Measurements from ENCODE around the gene LARP4.
"Not testable (repeated sequence)": the region's sequence is repeated elsewhere in the genome, so short reads cannot be mapped to it uniquely, and the experiment has no call there.

LARP4 gene

GRCh38 chr12:50401500-50402081 is 906 bp downstream of the LARP4 start:
- DNase-seq = no peak

- no peak for DNase-seq
Measured at GRCh38 chr12:50402264-50403000, 1.7 kb downstream of the LARP4 start.

- DNase-seq = no peak
Measured at GRCh38 chr12:50403001-50403440, 2.3 kb downstream of the LARP4 start.

DNA sequence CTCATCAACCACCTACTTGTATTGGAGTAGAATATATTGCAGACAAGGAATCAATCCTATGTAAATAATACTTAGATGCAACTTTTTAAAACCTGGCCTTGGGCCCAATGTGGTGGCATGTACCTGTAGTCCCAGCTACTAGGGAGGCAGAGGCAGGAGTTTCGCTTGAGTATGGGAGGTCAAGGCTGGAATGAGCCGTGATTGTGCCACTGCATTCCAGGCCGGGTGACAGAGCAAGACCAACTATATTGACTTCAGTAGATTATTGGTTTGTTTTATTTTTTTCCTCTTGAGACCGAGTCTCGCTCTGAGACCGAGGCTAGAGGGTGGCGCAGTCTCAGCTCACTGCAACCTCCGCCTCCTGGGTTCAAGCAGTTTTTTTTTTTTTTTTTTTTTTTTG is 3.6 kb downstream of the LARP4 start:
- DNase-seq = no peak

DNA sequence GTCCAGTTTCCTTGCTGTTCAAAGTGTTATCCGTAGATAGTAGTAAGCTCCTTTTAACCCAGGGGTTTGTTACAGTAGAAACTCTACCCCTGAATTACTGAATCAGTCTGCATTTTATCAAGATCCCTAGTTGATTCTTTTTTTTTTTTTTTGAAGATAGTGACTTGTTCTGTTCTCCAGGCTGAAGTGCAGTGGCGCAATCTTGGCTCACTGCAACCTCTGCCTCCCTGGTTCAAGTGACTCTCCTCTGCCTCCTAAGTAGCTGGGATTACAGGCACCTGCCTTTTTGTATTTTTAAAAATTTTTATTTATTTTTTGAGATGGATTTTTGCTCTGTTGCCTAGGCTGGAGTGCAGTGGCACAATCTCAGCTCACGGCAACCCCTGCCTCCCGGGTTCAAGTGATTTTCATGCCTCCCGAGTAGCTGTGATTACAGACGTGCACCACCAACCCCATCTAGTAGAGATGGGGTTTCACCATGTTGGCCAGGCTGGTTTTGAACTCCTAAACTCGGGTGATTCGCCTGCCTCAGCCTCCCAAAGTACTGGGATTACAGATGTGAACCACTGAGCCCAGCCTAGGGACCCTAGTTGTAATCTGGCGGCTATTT is 10.5 kb downstream of the LARP4 start:
- DNase-seq = no peak

DNA sequence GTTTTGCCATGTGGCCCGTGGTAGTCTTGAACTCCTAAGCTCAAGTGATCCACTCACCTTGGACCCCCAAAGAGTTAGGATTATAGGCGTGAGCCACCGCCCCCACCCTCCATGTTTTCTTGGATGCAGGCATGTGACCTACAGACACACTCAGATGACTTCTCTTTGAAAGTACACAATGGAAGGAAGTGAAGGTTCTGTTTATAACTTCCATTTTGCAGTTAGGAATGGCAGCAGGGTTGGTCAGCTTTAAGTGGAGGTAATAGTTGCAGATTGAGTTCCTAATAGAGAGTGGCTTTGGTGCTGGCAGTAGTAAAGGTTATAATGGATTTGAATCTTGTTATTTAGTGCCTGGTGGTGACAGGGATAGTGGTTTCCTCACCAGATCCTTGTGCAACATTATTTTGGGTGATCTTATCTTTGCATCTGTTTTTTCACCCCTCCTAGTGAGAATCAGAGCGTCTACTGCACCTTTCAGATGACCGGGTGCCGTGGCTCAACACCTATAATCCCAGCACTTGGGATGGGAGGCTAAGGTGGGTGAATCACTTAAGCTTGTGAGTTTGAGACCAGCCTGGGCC is 15.3 kb downstream of the LARP4 start:
- no peak for DNase-seq

GRCh38 chr12:50419112-50419909 is 18.6 kb downstream of the LARP4 start:
- no peak for DNase-seq

DNA sequence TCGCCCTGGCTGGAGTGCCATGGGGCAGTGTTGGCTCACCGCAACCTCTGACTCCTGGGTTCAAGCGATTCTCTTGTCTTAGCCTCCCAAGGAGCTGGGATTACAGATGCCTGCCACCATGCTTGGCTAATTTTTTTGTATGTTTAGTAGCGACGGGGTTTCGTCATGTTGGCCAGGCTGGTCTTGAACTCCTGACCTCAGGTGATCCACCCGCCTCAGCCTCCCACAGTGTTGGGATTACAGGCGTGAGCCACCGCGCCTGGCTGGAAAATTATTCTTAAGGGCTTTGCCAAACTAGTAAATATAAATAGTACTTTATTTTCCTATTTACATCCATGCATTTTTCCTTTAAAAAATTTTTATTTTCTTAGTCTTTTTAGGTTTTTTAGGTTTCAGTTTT is 22.2 kb downstream of the LARP4 start:
- not testable (repeated sequence) for DNase-seq

DNA sequence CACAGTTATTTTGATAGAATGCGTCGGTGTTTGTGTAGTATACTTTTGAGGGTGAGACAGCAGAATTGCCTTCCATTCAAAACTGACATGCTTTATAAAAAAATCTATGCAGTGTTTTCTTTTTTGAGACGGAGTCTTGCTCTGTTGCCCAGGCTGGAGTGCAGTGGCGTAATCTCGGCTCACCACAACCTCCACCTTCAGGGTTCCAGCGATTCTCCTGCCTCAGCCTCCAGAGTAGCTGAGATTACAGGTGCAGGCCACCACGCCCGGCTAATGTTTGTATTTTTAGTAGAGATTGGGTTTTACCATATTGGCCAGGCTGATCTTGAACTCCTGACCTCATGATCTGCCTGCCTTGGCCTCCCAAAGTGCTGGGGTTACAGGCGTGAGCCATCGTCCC is 22.7 kb downstream of the LARP4 start:
- DNase-seq = not testable (repeated sequence)

DNA sequence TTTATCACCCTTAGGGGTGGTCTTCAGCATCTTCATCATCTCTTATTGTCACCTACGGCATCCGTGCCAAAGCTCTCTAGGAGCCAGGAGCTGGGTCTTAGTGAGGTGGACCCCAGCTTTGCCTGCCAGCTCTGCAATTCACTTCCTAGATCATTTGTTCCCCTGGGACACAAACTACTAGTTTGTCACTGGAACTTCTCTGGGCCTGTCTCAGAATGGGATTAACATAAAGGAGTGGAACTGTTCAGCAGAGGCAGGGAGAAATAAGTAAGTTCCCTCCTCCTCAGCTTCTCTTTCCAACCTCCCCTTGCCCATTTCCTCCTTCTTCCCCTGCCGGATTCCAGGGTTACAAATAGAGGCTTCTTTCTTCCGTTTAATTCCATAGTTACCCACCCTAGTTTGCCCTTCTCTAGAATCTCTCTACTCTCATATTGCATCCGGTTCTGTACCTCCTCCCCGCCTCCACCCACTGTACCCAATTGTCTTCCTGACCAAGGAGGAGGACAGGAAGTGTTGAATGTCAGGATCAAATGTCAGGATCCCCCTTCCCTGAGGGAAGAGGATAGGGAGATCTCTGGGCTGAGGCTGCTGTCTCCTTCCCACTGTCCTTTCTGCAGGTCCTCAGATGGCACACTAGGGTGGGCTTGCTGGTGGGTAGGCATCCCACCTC is 25.0 kb downstream of the LARP4 start:
- no peak for DNase-seq

DNA sequence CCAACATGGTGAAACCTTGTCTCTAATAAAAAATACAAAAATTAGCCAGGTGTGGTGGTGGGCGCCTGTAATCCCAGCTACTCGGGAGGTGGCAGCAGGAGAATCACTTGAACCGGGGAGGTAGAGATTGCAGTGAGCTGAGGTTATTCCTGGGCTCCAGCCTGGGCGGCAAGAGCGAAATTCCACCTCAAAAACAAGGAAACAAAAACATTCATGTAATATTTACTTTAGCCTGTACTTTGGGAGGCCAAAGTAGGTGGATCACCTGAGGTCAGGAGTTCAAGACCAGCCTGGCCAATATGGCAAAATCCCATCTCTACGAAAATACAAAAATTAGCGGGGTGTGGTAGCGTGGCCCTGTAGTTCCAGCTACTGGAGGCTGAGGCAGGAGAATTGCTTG is 31.0 kb downstream of the LARP4 start:
- not testable (repeated sequence) for DNase-seq

DNA sequence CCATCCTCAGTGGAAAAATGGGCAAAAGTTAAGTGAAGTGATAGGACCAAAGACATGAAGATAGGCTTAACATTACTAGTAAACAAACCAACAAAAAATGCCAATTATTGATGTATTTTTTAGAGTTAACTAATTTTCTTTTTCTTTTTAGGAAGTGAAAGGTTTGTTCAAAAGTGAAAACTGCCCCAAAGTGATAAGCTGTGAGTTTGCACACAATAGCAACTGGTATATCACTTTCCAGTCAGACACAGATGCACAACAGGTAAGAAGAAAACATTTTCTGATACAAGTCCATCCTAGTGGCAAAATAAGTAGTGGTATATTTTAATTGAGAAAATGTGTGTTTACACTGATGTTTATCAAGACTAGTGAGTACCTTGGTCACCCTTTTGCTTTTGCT is 39.6 kb downstream of the LARP4 start:
- DNase-seq = no peak

GRCh38 chr12:50441763-50442162 is 41.1 kb downstream of the LARP4 start:
- DNase-seq = no peak

GRCh38 chr12:50442178-50442908 is 41.7 kb downstream of the LARP4 start:
- DNase-seq = no peak

- not testable (repeated sequence) for DNase-seq
Measured at GRCh38 chr12:50449671-50450070, 49.0 kb downstream of the LARP4 start.

DNA sequence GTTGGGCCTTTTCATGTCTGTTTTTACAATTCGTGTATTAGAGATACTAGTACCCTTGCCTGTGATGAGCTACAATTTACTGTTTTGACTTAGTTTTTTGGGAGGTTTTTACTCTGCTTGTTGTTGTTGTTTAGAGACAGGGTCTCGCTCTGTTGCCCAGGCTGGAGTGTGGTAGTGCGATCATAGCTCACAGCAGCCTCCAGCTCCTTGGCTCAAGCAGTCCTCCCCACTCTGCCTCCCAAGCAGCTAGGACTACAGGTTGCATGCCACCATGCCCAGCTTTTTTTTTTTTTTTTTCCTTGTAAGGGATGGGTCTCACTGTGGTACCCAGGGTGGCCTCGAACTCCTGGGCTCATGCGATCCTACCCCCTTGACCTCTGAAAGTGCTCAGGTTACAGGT is 52.1 kb downstream of the LARP4 start:
- no peak for DNase-seq

- DNase-seq = no peak
Measured at GRCh38 chr12:50453872-50454271, 53.2 kb downstream of the LARP4 start.

GRCh38 chr12:50458606-50459005 is 57.9 kb downstream of the LARP4 start:
- no peak for DNase-seq

GRCh38 chr12:50467439-50467838 is 66.8 kb downstream of the LARP4 start:
- no peak for DNase-seq

- no peak for DNase-seq
Measured at GRCh38 chr12:50477241-50477832, 76.7 kb downstream of the LARP4 start.

DNA sequence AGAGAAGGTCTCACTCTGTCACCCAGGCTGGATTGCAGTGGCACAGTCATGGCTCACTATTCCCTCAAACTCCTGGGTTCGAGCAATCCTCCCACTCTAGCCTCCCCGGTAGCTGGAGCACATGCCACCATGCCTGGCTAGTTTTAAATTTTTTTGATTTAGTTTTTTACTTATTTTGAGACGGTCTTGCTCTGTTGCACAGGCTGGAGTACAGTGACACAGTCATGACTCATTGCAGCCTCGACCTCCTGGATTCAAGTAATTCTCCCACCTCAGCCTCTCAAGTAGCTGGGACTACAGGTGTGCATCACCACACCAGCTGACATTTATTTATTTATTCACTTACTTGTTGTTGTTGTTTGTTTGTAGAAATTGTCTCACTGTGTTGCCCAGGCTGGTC is 81.9 kb downstream of the LARP4 start:
- DNase-seq = no peak

Data from NCI-H1694 (cell line).